HG03558 (cell line): Measurements from ENCODE around the gene GUCY1A2.

Experiments used
- ATAC-seq: cut with Tn5 transposase; IDR thresholded peaks from one replicate; pipeline ENCODE4 v1.9.1; 2021; ENCODE audit warnings: moderate number of reproducible peaks; ENCODE audit not compliant: unreplicated experiment; ENCODE audit errors: extremely low read depth

The GUCY1A2 gene

GRCh38 chr11:106999196-106999595 is 19.1 kb downstream of the GUCY1A2 start:
- ATAC-seq: no peak

- no peak for ATAC-seq
Measured at GRCh38 chr11:106998916-106999188, 19.4 kb downstream of the GUCY1A2 start.

- ATAC-seq: no peak
Measured at GRCh38 chr11:106998116-106998915, 20.0 kb downstream of the GUCY1A2 start.

GRCh38 chr11:106997227-106997626 is 21.0 kb downstream of the GUCY1A2 start:
- ATAC-seq: no peak

- no peak for ATAC-seq
Measured at GRCh38 chr11:106996691-106997090, 21.6 kb downstream of the GUCY1A2 start.

- ATAC-seq: no peak
Measured at GRCh38 chr11:106990331-106990730, 27.9 kb downstream of the GUCY1A2 start.

GRCh38 chr11:106989078-106989455 is 29.2 kb downstream of the GUCY1A2 start:
- ATAC-seq: no peak

GRCh38 chr11:106988151-106989077 is 29.9 kb downstream of the GUCY1A2 start:
- ATAC-seq: no peak

GRCh38 chr11:106986673-106987072 is 31.6 kb downstream of the GUCY1A2 start:
- no peak for ATAC-seq

GRCh38 chr11:106986261-106986660 is 32.0 kb downstream of the GUCY1A2 start:
- no peak for ATAC-seq

- ATAC-seq: no peak
Measured at GRCh38 chr11:106983991-106984390, 34.3 kb downstream of the GUCY1A2 start.

GRCh38 chr11:106983261-106983660 is 35.0 kb downstream of the GUCY1A2 start:
- ATAC-seq: no peak

GRCh38 chr11:106974831-106975230 is 43.4 kb downstream of the GUCY1A2 start:
- ATAC-seq: no peak

GRCh38 chr11:106971864-106972263 is 46.4 kb downstream of the GUCY1A2 start:
- no peak for ATAC-seq

- no peak for ATAC-seq
Measured at GRCh38 chr11:106969644-106970355, 48.5 kb downstream of the GUCY1A2 start.

GRCh38 chr11:106962995-106963394 is 55.3 kb downstream of the GUCY1A2 start:
- no peak for ATAC-seq

GRCh38 chr11:106961518-106961917 is 56.8 kb downstream of the GUCY1A2 start:
- no peak for ATAC-seq

GRCh38 chr11:106961048-106961447 is 57.2 kb downstream of the GUCY1A2 start:
- ATAC-seq: no peak

- ATAC-seq: no peak
Measured at GRCh38 chr11:106959800-106960199, 58.5 kb downstream of the GUCY1A2 start.

- no peak for ATAC-seq
Measured at GRCh38 chr11:106959386-106959785, 58.9 kb downstream of the GUCY1A2 start.
